ENCODE measurements around the gene ZNF672.

- TF ChIP-seq CTCF (IDR thresholded peaks at IDR 0.05) (no peak), POLR2A (IDR thresholded peaks at IDR 0.05) (peak in 1 of 2 donors; percentile 8), EP300 (IDR thresholded peaks at IDR 0.05) (peak in 1 of 2 donors; percentile 6)
Measured at GRCh38 chr1:248872752-248873408, 34.9 kb downstream of the ZNF672 start.
